GM06990 (cell line): ENCODE results near the gene FBXO2.

ENCODE experiments used
- DNase-seq: peaks from one replicate; pipeline ENCODE4 v3.0.0-alpha.2; 2011; ENCODE audit not compliant: insufficient read length; ENCODE audit errors: extremely low read depth
- H3K27me3 ChIP-seq: replicated peaks from 2 replicates; pipeline ENCODE4 v1.6.0; 2011; ENCODE audit warnings: low read length; ENCODE audit not compliant: control insufficient read depth, insufficient read depth
- H3K36me3 ChIP-seq: 2 replicates; pipeline ENCODE4 v1.5.1; 2011; ENCODE audit warnings: low read length; ENCODE audit not compliant: control insufficient read depth, insufficient read depth
- H3K4me3 ChIP-seq: replicated peaks from 2 replicates; pipeline ENCODE4 v1.5.1; 2011; ENCODE audit warnings: low read depth, mild to moderate bottlenecking, control low read depth, low read length
- TF ChIP-seq, protein P1 (sequence below): IDR thresholded peaks from 2 replicates; pipeline ENCODE4 v1.5.1; 2011; ENCODE audit warnings: low read length, control low read depth, mild to moderate bottlenecking, inconsistent platforms; ENCODE audit not compliant: insufficient read depth, poor library complexity, severe bottlenecking

FBXO2 gene

DNA sequence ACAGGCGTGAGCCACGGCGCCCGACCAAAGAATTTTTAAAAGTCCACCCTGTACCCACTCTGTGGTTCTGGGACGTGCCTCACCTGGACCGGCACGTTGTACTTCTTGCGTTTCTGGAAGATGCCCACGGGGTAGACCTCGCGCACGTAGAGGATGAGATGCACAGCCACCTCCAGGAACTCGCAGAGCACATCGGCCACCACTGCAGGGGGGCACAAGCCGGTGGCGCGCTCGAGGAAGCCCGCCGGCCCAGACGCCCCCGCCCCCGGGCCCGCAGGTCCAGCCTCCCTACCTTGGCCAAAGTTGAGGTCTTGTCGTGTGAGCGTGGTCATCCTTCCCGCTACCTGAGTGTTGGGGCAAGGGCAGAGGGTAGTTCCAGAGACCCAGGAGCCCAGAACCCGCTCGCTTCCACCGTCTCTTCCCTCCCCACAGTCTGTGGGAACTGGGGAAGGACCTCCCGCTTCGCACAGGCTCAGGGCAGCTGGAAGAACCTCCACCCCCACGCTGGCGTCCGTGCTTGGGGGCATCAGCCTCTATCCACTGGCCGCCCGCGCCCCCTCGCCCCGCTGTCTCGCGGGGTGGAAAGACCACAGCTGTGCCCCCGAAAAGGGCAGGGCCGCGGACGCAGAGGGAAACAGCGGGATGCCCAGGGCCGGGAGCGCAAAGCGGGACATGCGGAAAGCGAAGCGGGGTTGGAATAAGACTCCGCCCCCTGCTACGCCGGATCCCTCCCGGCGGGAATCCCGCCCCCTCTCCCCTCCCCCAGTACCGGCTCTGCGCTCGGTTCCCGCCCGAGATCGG is 26.2 kb upstream of the FBXO2 start:
- TF ChIP-seq, protein P1, sequence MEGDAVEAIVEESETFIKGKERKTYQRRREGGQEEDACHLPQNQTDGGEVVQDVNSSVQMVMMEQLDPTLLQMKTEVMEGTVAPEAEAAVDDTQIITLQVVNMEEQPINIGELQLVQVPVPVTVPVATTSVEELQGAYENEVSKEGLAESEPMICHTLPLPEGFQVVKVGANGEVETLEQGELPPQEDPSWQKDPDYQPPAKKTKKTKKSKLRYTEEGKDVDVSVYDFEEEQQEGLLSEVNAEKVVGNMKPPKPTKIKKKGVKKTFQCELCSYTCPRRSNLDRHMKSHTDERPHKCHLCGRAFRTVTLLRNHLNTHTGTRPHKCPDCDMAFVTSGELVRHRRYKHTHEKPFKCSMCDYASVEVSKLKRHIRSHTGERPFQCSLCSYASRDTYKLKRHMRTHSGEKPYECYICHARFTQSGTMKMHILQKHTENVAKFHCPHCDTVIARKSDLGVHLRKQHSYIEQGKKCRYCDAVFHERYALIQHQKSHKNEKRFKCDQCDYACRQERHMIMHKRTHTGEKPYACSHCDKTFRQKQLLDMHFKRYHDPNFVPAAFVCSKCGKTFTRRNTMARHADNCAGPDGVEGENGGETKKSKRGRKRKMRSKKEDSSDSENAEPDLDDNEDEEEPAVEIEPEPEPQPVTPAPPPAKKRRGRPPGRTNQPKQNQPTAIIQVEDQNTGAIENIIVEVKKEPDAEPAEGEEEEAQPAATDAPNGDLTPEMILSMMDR = no peak
- H3K36me3 ChIP-seq = peaks cover 5% of the 10 kb centered on the region
- H3K27me3 ChIP-seq = no peaks in the 10 kb centered on the region
- DNase-seq = no peak
- H3K4me3 ChIP-seq = peak overlapping the region; percentile 88

DNA sequence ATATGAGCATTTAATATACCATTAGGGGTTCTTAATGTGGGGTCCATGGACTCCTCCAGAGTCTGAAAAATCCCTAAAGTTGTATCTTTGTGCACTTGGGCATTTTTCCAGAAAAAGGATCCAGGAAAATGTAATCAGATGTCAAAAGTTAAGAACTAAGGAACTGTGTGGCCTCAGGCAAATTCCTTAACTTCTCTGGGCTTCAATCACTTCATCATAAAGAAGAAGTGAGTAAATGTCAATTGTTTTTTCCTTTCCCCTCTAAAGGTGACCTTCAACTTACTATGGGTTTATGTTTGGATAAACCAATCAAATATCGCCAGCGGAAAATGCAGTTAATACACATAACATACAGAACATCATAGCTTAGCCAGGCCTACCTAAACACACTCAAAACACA is 24.2 kb upstream of the FBXO2 start:
- TF ChIP-seq, protein P1 = no peak
- no peak for DNase-seq
- H3K27me3 ChIP-seq = no peaks in the 10 kb centered on the region
- no peak overlapping the region for H3K4me3 ChIP-seq
- H3K36me3 ChIP-seq = peaks cover 10% of the 10 kb centered on the region

DNA sequence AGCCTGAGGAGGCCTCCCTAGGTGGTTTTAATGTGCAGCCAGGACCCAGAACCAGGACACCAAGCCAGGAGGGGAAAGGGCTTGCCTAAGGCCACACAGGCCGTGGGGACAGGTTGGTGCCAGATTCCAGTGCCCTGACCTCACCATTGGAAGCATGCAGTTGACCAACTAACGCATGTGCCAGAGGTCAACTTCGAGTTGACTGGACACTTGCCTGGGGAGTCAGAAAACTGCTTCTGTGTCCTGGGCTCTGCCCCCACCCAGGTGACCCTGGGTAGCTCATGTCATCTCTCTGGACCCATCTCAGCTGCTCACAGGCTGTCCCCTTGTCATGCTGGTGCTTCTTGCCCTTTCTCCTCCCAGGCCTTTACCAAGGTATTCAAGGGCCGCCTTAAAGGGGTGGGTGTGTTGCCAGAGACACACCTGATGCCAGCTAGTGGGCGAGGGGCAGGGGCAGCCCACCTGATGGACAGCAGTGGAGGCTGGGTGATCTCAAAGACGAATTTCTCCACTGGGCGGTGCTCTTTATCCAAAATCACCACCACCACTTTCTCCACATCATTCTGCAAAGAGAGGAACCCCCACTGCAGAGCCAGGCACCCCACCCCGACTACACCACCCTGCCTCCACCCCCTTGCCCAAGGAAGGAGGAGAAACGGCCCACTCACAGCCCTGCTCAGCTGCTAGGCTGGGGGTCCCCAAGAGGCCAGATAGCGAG is 22.3 kb upstream of the FBXO2 start:
- Histone ChIP-seq H3K4me3 (no peak overlapping the region), H3K27me3 (no peaks in the 10 kb centered on the region), H3K36me3 (peaks cover 16% of the 10 kb centered on the region)
- no peak for DNase-seq
- TF ChIP-seq, protein P1 = no peak

DNA sequence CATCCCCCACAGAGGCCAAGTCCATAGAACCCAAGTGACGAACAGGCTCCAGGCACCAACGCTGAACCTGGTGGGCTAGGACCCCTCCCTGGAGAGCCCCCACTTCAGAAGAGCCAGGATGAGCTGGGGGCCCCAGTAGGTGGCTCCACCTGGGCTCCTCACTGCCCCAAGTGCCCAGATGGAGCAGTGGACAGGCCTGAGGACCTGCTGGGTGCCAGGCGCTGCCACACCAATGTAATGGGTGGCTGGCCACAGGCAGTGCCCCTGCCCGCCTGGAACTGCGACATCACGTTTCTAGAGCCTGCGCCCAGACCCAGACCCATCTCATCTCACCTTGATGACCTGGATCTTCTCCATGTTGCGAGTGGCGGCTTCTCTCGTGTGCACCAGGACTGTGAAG is 21.1 kb upstream of the FBXO2 start:
- H3K36me3 ChIP-seq = peaks cover 21% of the 10 kb centered on the region
- TF ChIP-seq, protein P1 = no peak
- H3K4me3 ChIP-seq = no peak overlapping the region
- no peak for DNase-seq
- H3K27me3 ChIP-seq = no peaks in the 10 kb centered on the region

DNA sequence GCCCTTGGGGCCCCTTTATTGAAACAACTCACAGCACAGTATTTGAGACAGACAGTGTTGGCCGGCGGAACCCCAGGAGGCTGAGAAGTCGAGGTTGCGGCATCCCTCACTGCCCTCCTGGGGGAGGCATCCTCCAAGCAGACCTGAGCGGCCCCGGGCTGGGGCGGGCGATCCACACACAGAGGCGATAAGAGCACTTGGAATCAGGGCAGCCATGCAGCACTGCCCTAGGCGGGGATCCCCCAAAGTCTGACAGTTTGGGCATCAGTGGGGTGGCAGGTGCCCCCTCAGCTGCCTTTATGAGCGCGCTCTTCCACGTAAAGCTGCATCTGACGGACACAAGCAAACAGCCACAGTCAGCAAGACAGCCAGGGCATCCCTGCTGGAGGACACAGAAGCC is 20.3 kb upstream of the FBXO2 start:
- H3K4me3 ChIP-seq = no peak overlapping the region
- no peak for DNase-seq
- TF ChIP-seq, protein P1 = no peak
- H3K27me3 ChIP-seq = no peaks in the 10 kb centered on the region
- peaks cover 21% of the 10 kb centered on the region for H3K36me3 ChIP-seq
